HepG2 (cell line): Measurements from ENCODE around the gene CDK17.

Experiments used
- AKAP8 ChIP-seq: sonication (generic); formaldehyde crosslinking; IDR thresholded peaks from 2 replicates; pipeline ENCODE4 v1.5.1; 2020; ENCODE audit warnings: mild to moderate bottlenecking, missing genetic modification reagents
- ARNTL ChIP-seq: sonication (generic); formaldehyde crosslinking; IDR thresholded peaks from 2 replicates; pipeline ENCODE4 v1.4.0; 2020; ENCODE audit warnings: mild to moderate bottlenecking, missing genetic modification reagents
- CEBPB ChIP-seq: IDR thresholded peaks from 2 replicates; pipeline ENCODE4 v1.6.1; 2011; ENCODE audit warnings: low read depth, low read length, improper control_type of control experiment, borderline replicate concordance
- DMAP1 ChIP-seq: IDR thresholded peaks from 2 replicates; pipeline ENCODE4 v1.6.1; 2016
- HDAC1 ChIP-seq: sonication (generic); formaldehyde crosslinking; IDR thresholded peaks from 2 replicates; pipeline ENCODE4 v1.5.1; 2020; ENCODE audit warnings: mild to moderate bottlenecking, missing genetic modification reagents
- HNRNPUL1 ChIP-seq: fragments of 200-400 bp; formaldehyde crosslinking; IDR thresholded peaks from 2 replicates; pipeline ENCODE4 v1.6.1; 2017; ENCODE audit warnings: low read depth, mild to moderate bottlenecking, low read length, moderate library complexity
- MBNL3 ChIP-seq: fragments of 250-450 bp; sonication (Bioruptor Pico); conservative IDR thresholded peaks from 2 replicates; pipeline ENCODE4 v1.8.0; 2022; ENCODE audit warnings: mild to moderate bottlenecking, inconsistent platforms
- TF ChIP-seq, protein P1 (sequence below): sonication (generic); formaldehyde crosslinking; IDR thresholded peaks from 2 replicates; pipeline ENCODE4 v1.8.1; 2023; ENCODE audit warnings: mild to moderate bottlenecking, moderate library complexity, missing genetic modification reagents

DNA sequence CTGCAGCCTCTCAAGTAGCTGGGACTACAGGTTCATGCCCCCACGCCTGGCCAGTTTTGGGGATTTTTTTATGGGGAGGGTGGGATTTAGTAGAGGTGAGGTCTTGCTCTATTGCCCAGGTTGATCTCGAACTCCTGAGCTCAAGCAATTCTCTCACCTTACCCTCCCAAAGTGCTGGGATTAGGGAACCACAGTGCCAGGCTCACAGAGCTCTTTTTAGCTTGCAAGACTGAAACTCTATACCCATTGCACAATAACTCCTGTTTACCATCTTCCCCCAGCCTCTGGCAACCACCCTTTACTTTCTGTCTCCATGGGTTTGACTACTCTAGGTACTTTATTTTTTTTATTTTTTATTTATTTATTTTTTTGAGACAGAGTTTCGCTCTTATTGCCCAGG, 25.7 kb upstream of the CDK17 start:
- no peak for TF ChIP-seq AKAP8
- no peak for TF ChIP-seq DMAP1 (CRISPR knock-in tag)
- TF ChIP-seq HNRNPUL1 = no peak
- TF ChIP-seq MBNL3 = no peak
- no peak for TF ChIP-seq ARNTL
- TF ChIP-seq, protein P1, sequence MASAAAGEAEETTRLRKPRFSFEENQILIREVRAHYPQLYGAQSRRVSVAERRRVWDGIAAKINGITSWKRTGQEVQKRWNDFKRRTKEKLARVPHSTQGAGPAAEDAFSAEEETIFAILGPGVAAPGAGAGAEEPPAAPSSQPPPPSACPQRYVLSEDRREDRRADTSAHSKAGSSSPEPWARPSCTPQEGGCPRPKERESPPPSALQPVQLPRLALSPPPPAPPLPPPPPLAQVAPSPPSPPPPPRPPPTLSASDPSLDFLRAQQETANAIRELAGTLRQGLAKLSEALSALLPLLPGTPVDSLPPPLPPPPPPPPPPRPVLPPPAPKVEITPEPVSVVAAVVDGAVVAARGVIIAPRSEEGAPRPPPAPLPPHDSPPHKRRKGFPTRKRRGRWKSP = no peak
- no peak for TF ChIP-seq HDAC1 (CRISPR knock-in tag)
- peak; percentile 55; the same call in 1 of the 2 replicates for TF ChIP-seq CEBPB
